Measurements from ENCODE around the gene EIF3K.
A peak's percentile ranks its signal among the peaks of the same experiment; 100 is the strongest.
"Not testable (repeated sequence)": the region's sequence is repeated elsewhere in the genome, so short reads cannot be mapped to it uniquely, and the experiment has no call there.

EIF3K gene

DNA sequence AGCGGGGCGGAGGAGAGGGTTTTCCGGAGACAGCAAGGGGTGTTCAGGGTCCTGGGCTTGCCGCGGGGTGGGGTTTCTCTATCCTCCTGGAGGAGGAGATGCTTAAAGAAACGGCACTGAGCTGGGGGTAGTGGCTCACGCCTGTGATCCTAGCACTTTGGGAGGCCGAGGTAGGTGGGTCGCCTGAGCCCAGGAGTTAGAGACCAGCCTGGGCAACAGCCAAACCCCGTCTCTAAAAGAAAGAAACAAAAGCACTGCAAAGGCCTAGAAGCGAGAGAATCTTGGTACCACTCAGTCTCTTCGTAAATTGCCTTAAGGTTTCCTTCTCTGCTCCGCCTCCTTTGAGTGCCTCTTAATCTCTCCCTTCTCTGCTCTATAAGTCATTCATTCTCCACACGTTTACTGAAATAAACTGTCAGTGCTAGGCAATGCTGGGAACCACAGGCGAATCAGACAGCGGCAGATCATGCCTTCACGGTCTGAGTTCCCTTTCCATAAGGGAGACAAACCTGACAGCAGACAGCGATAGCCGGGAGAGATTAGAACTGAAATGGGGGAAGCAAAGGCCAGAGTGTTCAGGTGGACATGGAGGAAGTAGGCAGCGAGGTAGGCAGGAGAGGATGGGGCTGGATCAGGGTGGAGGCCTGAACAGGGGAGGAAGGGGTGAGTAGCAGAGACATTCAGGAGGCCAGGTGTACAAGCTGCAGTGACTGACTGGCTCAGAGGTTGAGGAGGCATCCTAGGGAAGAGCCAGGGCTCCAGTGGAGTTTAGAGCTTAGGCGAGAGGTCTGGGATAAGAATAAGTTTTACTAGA, 580 bp downstream of the EIF3K start:
- no peak for DNase-seq

- DNase-seq = no peak
These were observed 5.8 kb downstream of the EIF3K start for GRCh38 chr19:38624822-38625221.

GRCh38 chr19:38626401-38626800, 7.4 kb downstream of the EIF3K start:
- no peak for DNase-seq

DNA sequence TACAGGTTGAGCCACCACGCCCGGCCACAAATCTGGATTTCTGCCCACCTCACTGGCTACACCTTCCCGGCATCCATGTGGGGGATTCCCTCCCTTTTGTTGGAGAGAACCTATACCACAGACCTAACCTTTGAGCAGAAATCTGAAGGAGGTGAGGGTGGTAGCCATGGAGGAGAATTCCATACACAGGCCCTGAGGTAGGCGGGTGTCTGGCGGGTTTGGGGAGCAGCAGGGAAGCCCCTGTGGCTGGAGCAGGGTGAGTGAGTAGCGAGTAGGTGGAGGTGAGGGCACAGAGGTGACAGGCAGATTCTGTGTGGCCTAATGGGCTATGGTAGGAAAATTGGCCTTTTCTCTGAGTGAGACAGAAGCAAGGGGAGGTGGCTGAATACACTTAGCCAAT, 10.6 kb downstream of the EIF3K start:
- no peak for DNase-seq

GRCh38 chr19:38631301-38631700, 12.3 kb downstream of the EIF3K start:
- DNase-seq = not testable (repeated sequence)

GRCh38 chr19:38631811-38632475, 13.0 kb downstream of the EIF3K start:
- DNase-seq = not testable (repeated sequence)

- DNase-seq = no peak
These were observed 13.7 kb downstream of the EIF3K start for GRCh38 chr19:38632476-38633213.

DNA sequence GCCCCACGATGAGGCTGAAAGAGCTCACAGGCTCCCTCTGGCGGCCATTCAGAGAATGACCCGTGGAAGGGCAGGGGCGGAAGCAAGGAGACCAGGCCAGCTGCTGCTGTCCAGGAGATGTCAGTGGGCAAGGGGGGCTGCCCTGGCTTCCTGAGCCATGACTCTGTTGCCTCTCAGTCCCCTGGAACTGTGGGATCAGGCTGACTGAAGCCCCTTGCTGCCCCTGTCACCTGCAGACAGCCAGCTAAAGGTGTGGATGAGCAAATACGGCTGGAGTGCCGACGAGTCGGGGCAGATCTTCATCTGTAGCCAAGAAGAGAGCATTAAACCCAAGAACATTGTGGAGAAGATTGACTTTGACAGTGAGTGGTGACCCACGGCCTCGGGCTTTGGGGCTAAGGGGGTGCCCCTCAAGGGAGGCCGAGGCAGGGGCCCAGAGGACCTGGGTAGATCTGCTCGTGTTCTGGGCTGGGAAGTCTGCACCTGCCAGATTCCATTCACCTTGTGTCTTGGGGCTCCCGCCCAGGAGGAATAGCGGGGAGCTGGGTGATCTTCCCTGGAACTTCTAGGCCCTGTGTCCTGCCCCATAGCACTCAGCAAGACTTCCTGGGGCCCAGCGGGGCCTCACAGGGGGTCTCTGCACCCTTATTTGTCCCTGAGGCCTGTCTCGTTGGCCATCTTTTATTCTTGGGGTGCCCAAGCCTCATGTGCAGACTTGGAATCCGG, 15.9 kb downstream of the EIF3K start:
- peak; percentile 13 for DNase-seq

GRCh38 chr19:38635483-38636399, 16.8 kb downstream of the EIF3K start:
- no peak for DNase-seq

GRCh38 chr19:38638461-38638860, 19.5 kb downstream of the EIF3K start:
- DNase-seq = no peak

DNA sequence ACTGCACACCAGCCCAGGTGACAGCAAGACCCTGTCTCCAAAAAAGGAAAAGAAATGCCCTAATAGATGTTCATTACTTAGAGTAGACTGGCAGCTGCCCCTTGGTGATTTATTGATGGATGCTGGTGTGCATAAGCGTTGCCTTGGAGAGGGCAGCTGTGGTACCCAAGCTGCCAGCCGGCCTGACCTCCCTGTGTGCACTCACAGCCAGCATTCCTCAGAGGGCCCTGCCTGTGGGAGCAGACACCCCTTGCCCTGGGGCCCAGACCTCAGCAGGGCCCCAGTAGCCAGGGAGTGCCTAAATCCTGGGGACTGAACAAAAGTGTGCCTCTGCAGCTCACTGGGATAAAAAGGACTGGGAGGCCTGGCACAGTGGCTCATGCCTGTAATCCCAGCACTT, 20.7 kb downstream of the EIF3K start:
- no peak for DNase-seq

DNA sequence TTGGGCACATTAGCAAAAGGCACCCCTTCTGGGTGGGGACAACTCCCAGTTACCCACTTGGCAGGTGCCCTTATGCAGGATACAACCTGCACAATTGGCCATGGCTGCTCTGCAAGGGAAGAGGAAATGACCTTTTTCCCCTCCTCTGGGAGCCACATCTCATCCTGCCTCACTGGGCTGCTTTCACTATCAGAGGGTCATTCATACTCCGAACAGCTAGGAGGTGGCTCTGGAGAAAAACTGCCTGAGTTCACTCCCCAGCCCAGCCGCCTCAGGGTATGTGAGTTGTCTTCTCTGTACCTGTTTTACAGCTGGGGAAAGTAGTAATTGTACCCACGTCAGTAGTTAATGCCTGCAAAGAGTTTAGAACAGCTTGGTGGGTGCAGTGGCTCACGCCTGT, 21.4 kb downstream of the EIF3K start:
- DNase-seq = no peak

GRCh38 chr19:38642176-38642575, 23.2 kb downstream of the EIF3K start:
- DNase-seq = no peak

- DNase-seq = no peak
These were observed 25.7 kb downstream of the EIF3K start for GRCh38 chr19:38644719-38645118.

GRCh38 chr19:38647368-38647965, 28.5 kb downstream of the EIF3K start, which contains the start of gene ACTN4:
Gene ACTN4, plus strand, starts transcription at chr19:38647649. Its CDS starts 97 bp downstream, at chr19:38647746.
- DNase-seq = peak; percentile 84

- no peak for DNase-seq
These were observed 29.2 kb downstream of the EIF3K start for GRCh38 chr19:38647966-38648768.

DNA sequence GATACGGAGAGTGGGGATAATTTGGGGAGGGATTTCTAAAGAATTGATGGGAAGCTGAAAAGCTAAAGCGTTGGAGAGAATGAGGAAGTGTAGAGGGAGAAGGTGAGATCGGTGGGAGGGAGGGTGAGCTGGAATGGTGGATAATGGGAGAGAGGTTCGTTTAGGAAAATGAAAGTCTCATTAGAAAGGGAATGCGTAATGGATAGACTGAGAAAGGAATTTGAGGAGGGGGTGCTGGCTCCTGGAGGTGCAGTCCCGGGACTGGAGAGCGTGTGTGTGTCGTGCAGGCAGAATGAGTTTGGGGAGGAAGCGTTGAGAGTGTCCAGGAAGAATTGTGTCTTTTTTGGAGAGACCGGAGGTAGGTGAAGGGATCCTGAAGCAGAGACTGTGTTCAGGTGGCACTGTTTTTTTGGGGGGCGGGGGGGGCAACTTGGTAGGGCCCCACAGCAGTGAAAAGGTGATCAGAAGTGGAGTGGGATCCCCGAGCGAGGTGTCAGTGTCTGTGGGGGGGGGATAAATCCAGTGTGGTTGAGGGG, 29.8 kb downstream of the EIF3K start:
- no peak for DNase-seq

- no peak for DNase-seq
These were observed 30.6 kb downstream of the EIF3K start for GRCh38 chr19:38649305-38650171.

GRCh38 chr19:38650172-38650775, 31.3 kb downstream of the EIF3K start:
- no peak for DNase-seq

Data from KG1 (cell line).